GM20000 (cell line): ENCODE measurements around the gene SLC25A13.
"Not testable (repeated sequence)": the region's sequence is repeated elsewhere in the genome, so short reads cannot be mapped to it uniquely, and the experiment has no call there.

ENCODE experiments used
- DNase-seq: peaks from one replicate; pipeline ENCODE4 v3.0.0; 2012; ENCODE audit warnings: low spot score
- CTCF ChIP-seq: IDR thresholded peaks from 2 replicates; pipeline ENCODE4 v1.5.1; 2012; ENCODE audit warnings: mild to moderate bottlenecking, control low read depth; ENCODE audit errors: extremely low read depth, missing control alignments

Gene SLC25A13

GRCh38 chr7:96331775-96332174 lies 9.9 kb upstream of the SLC25A13 start:
- TF ChIP-seq CTCF = no peak

GRCh38 chr7:96331233-96331632 lies 9.3 kb upstream of the SLC25A13 start:
- no peak for TF ChIP-seq CTCF
- DNase-seq = no peak

More at GRCh38 chr7:96331775-96332174, 9.9 kb upstream of the SLC25A13 start:
- DNase-seq = no peak

- DNase-seq = no peak
- TF ChIP-seq CTCF = no peak
Measured at GRCh38 chr7:96330193-96330592, 8.3 kb upstream of the SLC25A13 start.

- no peak for DNase-seq
- TF ChIP-seq CTCF = no peak
Measured at GRCh38 chr7:96329241-96329640, 7.3 kb upstream of the SLC25A13 start.

GRCh38 chr7:96328016-96328415 lies 6.1 kb upstream of the SLC25A13 start:
- TF ChIP-seq CTCF = no peak
- no peak for DNase-seq

GRCh38 chr7:96327429-96327828 lies 5.5 kb upstream of the SLC25A13 start:
- TF ChIP-seq CTCF = no peak

GRCh38 chr7:96326752-96327151 lies 4.9 kb upstream of the SLC25A13 start:
- not testable (repeated sequence) for DNase-seq

More at GRCh38 chr7:96327429-96327828, 5.5 kb upstream of the SLC25A13 start:
- DNase-seq = no peak

- no peak for TF ChIP-seq CTCF
- DNase-seq = no peak
Measured at GRCh38 chr7:96322847-96323461, 1.1 kb upstream of the SLC25A13 start.
